ENCODE measurements around the gene LRRC46. TPM values are rescaled to one million over a fixed set of nuclear protein-coding genes. Genes with fewer than 3 reads are reported as not detected.

LRRC46 gene
- polyA plus RNA-seq, 3 donors, result 0.12 to 0.65 (median 0.22) TPM

GRCh38 chr17:47867813-47868533 lies 36.5 kb downstream of the LRRC46 start:
- no peaks in the 10 kb centered on the region for H3K36me3 ChIP-seq (replicated peaks in 1 of 2; ENCODE audit: control insufficient read depth in 1 of 2, insufficient read depth in 2 of 2, low read length in 2 of 2)
- Mint-ChIP-seq H3K9me3 (peaks cover 0 to 3% (median 0%) of the 10 kb centered on the region in 7 donors), H3K27me3 (ENCODE audit: low read depth in 3 of 3) (peaks cover 26 to 57% (median 37%) of the 10 kb centered on the region in 3 donors), H3K4me3 (no peak overlapping the region), H3K4me1 (peaks cover 13% of the 10 kb centered on the region), H3K27ac (no peak overlapping the region), H3K36me3 (no peaks in the 10 kb centered on the region)
- H3K9ac ChIP-seq (ENCODE audit: insufficient read depth, low read length, poor library complexity, severe bottlenecking), result no peak overlapping the region
- H4K20me1 ChIP-seq (ENCODE audit: insufficient read depth, low read length), result no peaks in the 10 kb centered on the region
- no peaks in the 10 kb centered on the region for H3K79me2 ChIP-seq (ENCODE audit: insufficient read depth, low read length)
- H3K4me1 ChIP-seq (ENCODE audit: control insufficient read depth in 1 of 2, insufficient read depth in 2 of 2, low read length in 2 of 2), result no peaks in the 10 kb centered on the region
- WGBS (ENCODE audit: insufficient coverage), result 85% methylated on average over 8 of the region's 11 CpGs
- TF ChIP-seq, protein P1, sequence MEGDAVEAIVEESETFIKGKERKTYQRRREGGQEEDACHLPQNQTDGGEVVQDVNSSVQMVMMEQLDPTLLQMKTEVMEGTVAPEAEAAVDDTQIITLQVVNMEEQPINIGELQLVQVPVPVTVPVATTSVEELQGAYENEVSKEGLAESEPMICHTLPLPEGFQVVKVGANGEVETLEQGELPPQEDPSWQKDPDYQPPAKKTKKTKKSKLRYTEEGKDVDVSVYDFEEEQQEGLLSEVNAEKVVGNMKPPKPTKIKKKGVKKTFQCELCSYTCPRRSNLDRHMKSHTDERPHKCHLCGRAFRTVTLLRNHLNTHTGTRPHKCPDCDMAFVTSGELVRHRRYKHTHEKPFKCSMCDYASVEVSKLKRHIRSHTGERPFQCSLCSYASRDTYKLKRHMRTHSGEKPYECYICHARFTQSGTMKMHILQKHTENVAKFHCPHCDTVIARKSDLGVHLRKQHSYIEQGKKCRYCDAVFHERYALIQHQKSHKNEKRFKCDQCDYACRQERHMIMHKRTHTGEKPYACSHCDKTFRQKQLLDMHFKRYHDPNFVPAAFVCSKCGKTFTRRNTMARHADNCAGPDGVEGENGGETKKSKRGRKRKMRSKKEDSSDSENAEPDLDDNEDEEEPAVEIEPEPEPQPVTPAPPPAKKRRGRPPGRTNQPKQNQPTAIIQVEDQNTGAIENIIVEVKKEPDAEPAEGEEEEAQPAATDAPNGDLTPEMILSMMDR (IDR thresholded peaks at IDR 0.05), result no peak
- H2AFZ ChIP-seq (ENCODE audit: insufficient read depth, low read depth, low read length, poor library complexity, severe bottlenecking), result no peak overlapping the region
- H3K27me3 ChIP-seq (ENCODE audit: control insufficient read depth in 2 of 2, insufficient read depth in 2 of 2, low read length in 2 of 2), result peaks cover 21 to 28% of the 10 kb centered on the region in 2 donors
- H3K9me3 ChIP-seq (replicated peaks in 1 of 2; ENCODE audit: control insufficient read depth in 1 of 2, insufficient read depth in 1 of 2, low read length in 2 of 2), result no peaks in the 10 kb centered on the region
- H3K4me2 ChIP-seq (replicated peaks; ENCODE audit: extremely low read depth, low read length, poor library complexity, severe bottlenecking), result no peak overlapping the region
- no peak overlapping the region for H3K27ac ChIP-seq (ENCODE audit: low read depth in 1 of 2, low read length in 2 of 2)
- no peak overlapping the region for H3K4me3 ChIP-seq (replicated peaks in 1 of 3; ENCODE audit: low read depth in 2 of 3, low read length in 3 of 3)
- intact Hi-C loops (cut with micrococcal nuclease), result no loop called here
- no peak for DNase-seq

DNA sequence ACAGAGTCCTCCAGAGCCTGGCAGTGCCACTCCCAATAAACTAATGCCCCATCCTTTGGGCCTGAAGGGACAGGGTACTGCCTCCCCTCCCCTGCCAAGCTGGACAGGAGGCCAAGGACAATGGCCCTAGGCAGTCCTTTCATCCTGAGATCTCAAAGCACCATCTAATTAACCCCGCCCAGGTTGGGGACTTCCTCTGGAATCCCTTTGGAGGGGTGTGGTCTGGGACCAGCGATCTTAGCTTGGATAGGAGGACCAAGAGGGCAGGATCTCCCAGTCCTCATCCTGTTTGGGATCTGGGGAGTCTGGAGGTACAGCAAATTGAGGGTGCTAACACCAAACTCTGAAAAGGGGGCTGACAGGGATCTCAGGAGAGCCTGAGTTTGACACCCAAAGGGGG lies 37.6 kb downstream of the LRRC46 start:
- H3K27ac ChIP-seq (ENCODE audit: low read depth in 1 of 2, low read length in 2 of 2), result no peak overlapping the region
- peaks cover 13% of the 10 kb centered on the region for H3K4me1 Mint-ChIP-seq
- no peak overlapping the region for H3K27ac Mint-ChIP-seq
- H3K9me3 Mint-ChIP-seq, result peaks cover 3 to 7% (median 6%) of the 10 kb centered on the region in 7 donors
- peaks cover 6 to 7% of the 10 kb centered on the region in 2 donors for H3K9me3 ChIP-seq (replicated peaks in 1 of 2; ENCODE audit: control insufficient read depth in 1 of 2, insufficient read depth in 1 of 2, low read length in 2 of 2)
- TF ChIP-seq, protein P1 (IDR thresholded peaks at IDR 0.05), result no peak
- no peaks in the 10 kb centered on the region for H3K36me3 Mint-ChIP-seq
- H3K36me3 ChIP-seq (replicated peaks in 1 of 2; ENCODE audit: control insufficient read depth in 1 of 2, insufficient read depth in 2 of 2, low read length in 2 of 2), result no peaks in the 10 kb centered on the region
- H3K27me3 Mint-ChIP-seq (ENCODE audit: low read depth in 3 of 3), result peaks cover 32 to 66% (median 40%) of the 10 kb centered on the region in 3 donors
- intact Hi-C loops (cut with micrococcal nuclease), result no loop called here
- 17% methylated on average over 1 of the region's 2 CpGs for WGBS (ENCODE audit: insufficient coverage)
- no peaks in the 10 kb centered on the region for H4K20me1 ChIP-seq (ENCODE audit: insufficient read depth, low read length)
- no peak overlapping the region for H3K4me3 ChIP-seq (replicated peaks in 1 of 3; ENCODE audit: low read depth in 2 of 3, low read length in 3 of 3)
- H3K4me1 ChIP-seq (ENCODE audit: control insufficient read depth in 1 of 2, insufficient read depth in 2 of 2, low read length in 2 of 2), result no peaks in the 10 kb centered on the region
- no peak overlapping the region for H3K9ac ChIP-seq (ENCODE audit: insufficient read depth, low read length, poor library complexity, severe bottlenecking)
- no peak overlapping the region for H2AFZ ChIP-seq (ENCODE audit: insufficient read depth, low read depth, low read length, poor library complexity, severe bottlenecking)
- DNase-seq, result no peak
- H3K4me2 ChIP-seq (replicated peaks; ENCODE audit: extremely low read depth, low read length, poor library complexity, severe bottlenecking), result no peak overlapping the region
- no peak overlapping the region for H3K4me3 Mint-ChIP-seq
- H3K79me2 ChIP-seq (ENCODE audit: insufficient read depth, low read length), result no peaks in the 10 kb centered on the region
- H3K27me3 ChIP-seq (ENCODE audit: control insufficient read depth in 2 of 2, insufficient read depth in 2 of 2, low read length in 2 of 2), result peaks cover 24 to 30% of the 10 kb centered on the region in 2 donors
